ENCODE data around the gene EFEMP1.

The EFEMP1 gene

GRCh38 chr2:55931281-55931680, 7.7 kb upstream of the EFEMP1 start:
- no peak for DNase-seq (ENCODE audit: low spot score)

GRCh38 chr2:55929476-55929875, 5.9 kb upstream of the EFEMP1 start:
- DNase-seq (ENCODE audit: low spot score) = no peak

GRCh38 chr2:55926974-55927373, 3.4 kb upstream of the EFEMP1 start:
- no peak for DNase-seq (ENCODE audit: low spot score)

- DNase-seq (ENCODE audit: low spot score) = no peak
These were observed 2.7 kb upstream of the EFEMP1 start for GRCh38 chr2:55926246-55926645.

GRCh38 chr2:55923982-55924321, 370 bp upstream of the EFEMP1 start:
- DNase-seq (ENCODE audit: low spot score) = no peak

- DNase-seq (ENCODE audit: low spot score) = no peak
These were observed 1.2 kb downstream of the EFEMP1 start for GRCh38 chr2:55922291-55922907.

- DNase-seq (ENCODE audit: low spot score) = no peak
These were observed 4.0 kb downstream of the EFEMP1 start for GRCh38 chr2:55919574-55919973.

GRCh38 chr2:55918856-55919255, 4.7 kb downstream of the EFEMP1 start:
- DNase-seq (ENCODE audit: low spot score) = no peak

- no peak for DNase-seq (ENCODE audit: low spot score)
These were observed 5.7 kb downstream of the EFEMP1 start for GRCh38 chr2:55917713-55918390.

GRCh38 chr2:55917117-55917516, 6.5 kb downstream of the EFEMP1 start:
- DNase-seq (ENCODE audit: low spot score) = no peak

- no peak for DNase-seq (ENCODE audit: low spot score)
These were observed 7.0 kb downstream of the EFEMP1 start for GRCh38 chr2:55916473-55917049.

- no peak for DNase-seq (ENCODE audit: low spot score)
These were observed 8.8 kb downstream of the EFEMP1 start for GRCh38 chr2:55914786-55915185.

GRCh38 chr2:55912926-55913325, 10.7 kb downstream of the EFEMP1 start:
- no peak for DNase-seq (ENCODE audit: low spot score)

GRCh38 chr2:55910077-55910476, 13.5 kb downstream of the EFEMP1 start:
- DNase-seq (ENCODE audit: low spot score) = no peak

GRCh38 chr2:55907686-55908085, 15.9 kb downstream of the EFEMP1 start:
- no peak for DNase-seq (ENCODE audit: low spot score)

GRCh38 chr2:55906993-55907392, 16.6 kb downstream of the EFEMP1 start:
- DNase-seq (ENCODE audit: low spot score) = no peak

GRCh38 chr2:55903727-55904126, 19.9 kb downstream of the EFEMP1 start:
- no peak for DNase-seq (ENCODE audit: low spot score)

GRCh38 chr2:55902971-55903370, 20.6 kb downstream of the EFEMP1 start:
- no peak for DNase-seq (ENCODE audit: low spot score)

- no peak for DNase-seq (ENCODE audit: low spot score)
These were observed 21.2 kb downstream of the EFEMP1 start for GRCh38 chr2:55902429-55902828.

GRCh38 chr2:55901941-55902340, 21.6 kb downstream of the EFEMP1 start:
- no peak for DNase-seq (ENCODE audit: low spot score)

- DNase-seq (ENCODE audit: low spot score) = peak; percentile 70
These were observed 22.3 kb downstream of the EFEMP1 start for GRCh38 chr2:55901322-55901721.

- no peak for DNase-seq (ENCODE audit: low spot score)
These were observed 23.7 kb downstream of the EFEMP1 start for GRCh38 chr2:55899881-55900280.

GRCh38 chr2:55898386-55899040, 25.1 kb downstream of the EFEMP1 start:
- no peak for DNase-seq (ENCODE audit: low spot score)

Data from SW480 (cell line).